Mucosa of stomach (tissue), 1 donor: ENCODE results near the gene MYBPH.
A peak's percentile ranks its signal among the peaks of the same experiment; 100 is the strongest.

Experiments used
- H3K27me3 ChIP-seq: one replicate; pipeline ENCODE4 v1.7.0; 2013; ENCODE audit warnings: mild to moderate bottlenecking, low read length; ENCODE audit not compliant: control insufficient read depth, insufficient read depth
- H3K36me3 ChIP-seq: one replicate; pipeline ENCODE4 v1.7.0; 2013; ENCODE audit warnings: low read length; ENCODE audit not compliant: control insufficient read depth, insufficient read depth
- H3K4me1 ChIP-seq: one replicate; pipeline ENCODE4 v1.7.0; 2013; ENCODE audit warnings: mild to moderate bottlenecking, low read length; ENCODE audit not compliant: control insufficient read depth, insufficient read depth
- H3K4me3 ChIP-seq: one replicate; pipeline ENCODE4 v1.7.0; 2013; ENCODE audit warnings: low read length
- H3K9ac ChIP-seq: one replicate; pipeline ENCODE4 v1.7.0; 2013; ENCODE audit warnings: mild to moderate bottlenecking, low read length, moderate library complexity
- H3K9me3 ChIP-seq: one replicate; pipeline ENCODE4 v1.7.0; 2013; ENCODE audit warnings: mild to moderate bottlenecking, low read length, moderate library complexity; ENCODE audit not compliant: control insufficient read depth
- donor health status: Pancreatic carcinoma.

MYBPH gene

GRCh38 chr1:203136409-203137042 lies 39.1 kb downstream of the MYBPH start:
- Histone ChIP-seq H3K27me3 (peaks cover 3% of the 10 kb centered on the region), H3K36me3 (no peaks in the 10 kb centered on the region), H3K4me3 (no peak overlapping the region), H3K4me1 (peaks cover 12% of the 10 kb centered on the region), H3K9ac (no peak overlapping the region), H3K9me3 (no peaks in the 10 kb centered on the region)

- Histone ChIP-seq H3K9ac (no peak overlapping the region), H3K36me3 (no peaks in the 10 kb centered on the region), H3K9me3 (no peaks in the 10 kb centered on the region), H3K4me1 (peaks cover 12% of the 10 kb centered on the region), H3K4me3 (no peak overlapping the region), H3K27me3 (peaks cover 7% of the 10 kb centered on the region)
These were observed 39.9 kb downstream of the MYBPH start for GRCh38 chr1:203135636-203136305.

GRCh38 chr1:203133970-203134725 lies 41.5 kb downstream of the MYBPH start:
- H3K9ac ChIP-seq, result no peak overlapping the region
- H3K36me3 ChIP-seq, result no peaks in the 10 kb centered on the region
- H3K27me3 ChIP-seq, result peaks cover 7% of the 10 kb centered on the region
- no peak overlapping the region for H3K4me3 ChIP-seq
- H3K4me1 ChIP-seq, result peaks cover 19% of the 10 kb centered on the region
- no peaks in the 10 kb centered on the region for H3K9me3 ChIP-seq

GRCh38 chr1:203131548-203132200 lies 44.0 kb downstream of the MYBPH start:
- H3K4me1 ChIP-seq, result peaks cover 36% of the 10 kb centered on the region
- H3K36me3 ChIP-seq, result no peaks in the 10 kb centered on the region
- no peak overlapping the region for H3K4me3 ChIP-seq
- peaks cover 24% of the 10 kb centered on the region for H3K27me3 ChIP-seq
- H3K9ac ChIP-seq, result no peak overlapping the region
- H3K9me3 ChIP-seq, result no peaks in the 10 kb centered on the region

- Histone ChIP-seq H3K27me3 (peaks cover 31% of the 10 kb centered on the region), H3K9ac (no peak overlapping the region), H3K9me3 (no peaks in the 10 kb centered on the region), H3K4me1 (peaks cover 28% of the 10 kb centered on the region), H3K4me3 (no peak overlapping the region), H3K36me3 (no peaks in the 10 kb centered on the region)
These were observed 45.2 kb downstream of the MYBPH start for GRCh38 chr1:203130358-203130985.

- Histone ChIP-seq H3K4me3 (no peak overlapping the region), H3K4me1 (peaks cover 28% of the 10 kb centered on the region), H3K27me3 (peaks cover 32% of the 10 kb centered on the region), H3K9ac (no peak overlapping the region), H3K9me3 (no peaks in the 10 kb centered on the region), H3K36me3 (no peaks in the 10 kb centered on the region)
These were observed 46.0 kb downstream of the MYBPH start for GRCh38 chr1:203129501-203130231.

GRCh38 chr1:203128716-203129500 lies 46.7 kb downstream of the MYBPH start:
- Histone ChIP-seq H3K36me3 (no peaks in the 10 kb centered on the region), H3K4me1 (peaks cover 28% of the 10 kb centered on the region), H3K4me3 (no peak overlapping the region), H3K9ac (no peak overlapping the region), H3K9me3 (no peaks in the 10 kb centered on the region), H3K27me3 (peaks cover 37% of the 10 kb centered on the region)

- Histone ChIP-seq H3K9ac (no peak overlapping the region), H3K9me3 (no peaks in the 10 kb centered on the region), H3K36me3 (no peaks in the 10 kb centered on the region), H3K4me3 (peak overlapping the region; percentile 33), H3K4me1 (peaks cover 28% of the 10 kb centered on the region), H3K27me3 (peaks cover 42% of the 10 kb centered on the region)
These were observed 47.3 kb downstream of the MYBPH start for GRCh38 chr1:203128431-203128715.

GRCh38 chr1:203127666-203128430 lies 47.8 kb downstream of the MYBPH start, which contains the start of gene ADORA1:
ADORA1 (plus strand) TSS chr1:203127726; CDS start chr1:203128842, 1,116 bp downstream.
- Histone ChIP-seq H3K4me1 (peaks cover 28% of the 10 kb centered on the region), H3K36me3 (no peaks in the 10 kb centered on the region), H3K9me3 (no peaks in the 10 kb centered on the region), H3K4me3 (peak within 1 kb of the TSS; percentile 33), H3K27me3 (peaks cover 42% of the 10 kb centered on the region), H3K9ac (peak within 1 kb of the TSS; percentile 45)

- no peak overlapping the region for H3K4me3 ChIP-seq
- peaks cover 28% of the 10 kb centered on the region for H3K4me1 ChIP-seq
- peaks cover 42% of the 10 kb centered on the region for H3K27me3 ChIP-seq
- H3K9ac ChIP-seq, result peak overlapping the region; percentile 45
- H3K36me3 ChIP-seq, result no peaks in the 10 kb centered on the region
- H3K9me3 ChIP-seq, result no peaks in the 10 kb centered on the region
These were observed 48.6 kb downstream of the MYBPH start for GRCh38 chr1:203126866-203127665.
